ENCODE measurements around the gene CAMKK1. TPM values are rescaled to one million over a fixed set of nuclear protein-coding genes. Genes with fewer than 3 reads are reported as not detected.

CAMKK1 gene
- total and polyA plus RNA-seq, 2 of the 4 experiments (the other 2 are of a cell fraction): 4.1 to 8.2 TPM

DNA sequence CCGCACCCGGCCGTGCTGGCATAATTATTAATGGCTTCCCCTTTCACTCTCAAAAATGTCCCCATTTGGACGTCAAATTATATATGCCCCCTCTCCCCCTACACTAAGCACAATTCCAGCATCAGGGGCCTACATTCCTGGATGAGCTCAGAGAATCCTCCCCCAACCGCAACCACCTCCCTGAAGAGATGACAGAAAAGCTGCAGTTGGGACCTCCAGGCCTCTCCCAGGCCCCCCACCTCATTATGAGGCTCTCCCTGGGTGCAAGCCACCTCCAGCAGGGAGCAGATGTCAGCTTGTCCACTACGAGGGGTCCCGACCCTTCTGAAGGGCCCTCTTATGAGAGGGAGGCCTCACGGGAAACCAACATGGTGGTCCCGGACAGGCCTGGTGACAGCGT lies 28.3 kb downstream of the CAMKK1 start:
- H2AK5ac ChIP-seq (ENCODE audit: low read depth, low read length): no peak overlapping the region
- no peak overlapping the region for H3K27ac ChIP-seq (ENCODE audit: insufficient read depth, low read length)
- no TSS peak for BruUV-seq (replicated peaks)
- intact Hi-C loops (cut with micrococcal nuclease): loop anchor here (10.0 kb wide), 1 partner anchor 210 kb away; no protein-coding TSS in a partner anchor
- H3K4me1 ChIP-seq (ENCODE audit: control insufficient read depth, insufficient read depth, low read length): no peaks in the 10 kb centered on the region
- no peak overlapping the region for H4K91ac ChIP-seq (ENCODE audit: insufficient read depth, low read depth, low read length)
- peak overlapping the region; percentile 45 for H2AK9ac ChIP-seq (replicated peaks; ENCODE audit: low read depth, low read length, poor library complexity)
- ChIA-PET CTCF (no interaction called here), POLR2A (ENCODE audit: unreplicated experiment) (no interaction called here)
- H3K56ac ChIP-seq (ENCODE audit: extremely low read depth, insufficient read depth, low read length): no peak overlapping the region
- H3K79me1 ChIP-seq (ENCODE audit: low read depth in 1 of 2, low read length in 2 of 2): no peaks in the 10 kb centered on the region
- no peak overlapping the region for H3K23ac ChIP-seq (ENCODE audit: low read depth, low read length)
- no peaks in the 10 kb centered on the region for H3K9me1 ChIP-seq (ENCODE audit: insufficient read depth, low read length)
- in situ Hi-C loops (cut with MboI; ENCODE audit: low sequenced_read_pairs): no loop called here
- DNase-seq (no peak), ATAC-seq (ENCODE audit: low read depth) (no peak)
- peaks cover 14% of the 10 kb centered on the region for H3K36me3 ChIP-seq (ENCODE audit: control insufficient read depth, insufficient read depth, low read length)
- H3K9ac ChIP-seq (ENCODE audit: low read depth, low read length): no peak overlapping the region
- dilution Hi-C loops (cut with HindIII; ENCODE audit: low sequenced_read_pairs, unreplicated experiment): no loop called here
- WGBS, 2 experiments (ENCODE audit: extremely low coverage in 2 of 2, insufficient read length in 1 of 2): 100% methylated on average over 3 of the region's 10 CpGs; no CpG with 5 or more reads in 1 of the 2 experiments
- H3K4me2 ChIP-seq (ENCODE audit: low read depth, low read length): no peak overlapping the region
- H2AFZ ChIP-seq (replicated peaks; ENCODE audit: low read length, poor library complexity): no peak overlapping the region
- H2BK20ac ChIP-seq (ENCODE audit: low read depth, low read length): no peak overlapping the region
- no peak overlapping the region for H3K4me3 ChIP-seq (ENCODE audit: insufficient read depth, low read depth, low read length)
- no peaks in the 10 kb centered on the region for H3K27me3 ChIP-seq (ENCODE audit: control insufficient read depth, insufficient read depth, low read length)
- no peaks in the 10 kb centered on the region for H3K9me3 ChIP-seq (ENCODE audit: control insufficient read depth, insufficient read depth, low read length)
- H2BK5ac ChIP-seq (ENCODE audit: low read depth, low read length, poor library complexity, severe bottlenecking): no peak overlapping the region
- no peaks in the 10 kb centered on the region for H4K20me1 ChIP-seq (ENCODE audit: insufficient read depth, low read length)
- no peak for TF ChIP-seq BHLHE40 (IDR thresholded peaks at IDR 0.05; ENCODE audit: low read depth, low read length)
- no peak overlapping the region for H2BK15ac ChIP-seq (ENCODE audit: low read depth, low read length)
- no peak overlapping the region for H3K14ac ChIP-seq (replicated peaks; ENCODE audit: low read depth, low read length)
- H3K4ac ChIP-seq (ENCODE audit: low read depth, low read length): no peak overlapping the region
- H4K8ac ChIP-seq (ENCODE audit: low read depth in 2 of 2, low read length in 2 of 2): no peak overlapping the region
- H2BK120ac ChIP-seq (ENCODE audit: low read depth, low read length): no peak overlapping the region
- no peak overlapping the region for H4K5ac ChIP-seq (ENCODE audit: low read depth, low read length)
- no peak overlapping the region for H3K18ac ChIP-seq (ENCODE audit: low read depth, low read length)
